PC-9 (cell line): ENCODE data around the gene ARID5A. TPM values are rescaled to one million over a fixed set of nuclear protein-coding genes. Genes with fewer than 3 reads are reported as not detected.
A peak's percentile ranks its signal among the peaks of the same experiment; 100 is the strongest.

Source experiments
- BruUV-seq: library from RNA; stranded (reverse); fragments of 400-500 nt; replicated peaks from 2 replicates; lab custom pipeline; 2021; lab: Mats Ljungman, UMichigan
- CTCF ChIA-PET: fragments of 300-600 bp; sonication (Branson Sonifier 250); formaldehyde crosslinking; loops from one replicate; lab custom pipeline; 2022; ENCODE audit warnings: antibody characterized with exemption; lab: Charles Lee
- POLR2A ChIA-PET: fragments of 300-600 bp; sonication (Branson Sonifier 250); formaldehyde crosslinking; loops from one replicate; lab custom pipeline; 2022; ENCODE audit warnings: antibody characterized with exemption; ENCODE audit not compliant: unreplicated experiment; lab: Charles Lee
- DNase-seq, 2 experiments: peaks; one replicate each; pipeline versions ENCODE4 v3.0.0 to v3.0.0-alpha.2; 2015 to 2022; ENCODE audit warnings: mixed read lengths in 1 of 2
- H2AFZ ChIP-seq: fragments of 200-600 bp; sonication (generic); 2 replicates; pipeline ENCODE4 v1.8.1; 2017; ENCODE audit warnings: antibody characterized with exemption
- H3F3A ChIP-seq: fragments of 200-600 bp; sonication (generic); 2 replicates; pipeline ENCODE4 v1.8.1; 2017; ENCODE audit warnings: antibody characterized with exemption, mild to moderate bottlenecking, low read depth; ENCODE audit not compliant: insufficient read depth
- H3K27ac ChIP-seq: fragments of 200-600 bp; sonication (generic); 2 replicates; pipeline ENCODE4 v1.6.1; 2016; ENCODE audit warnings: mixed run types
- H3K27me3 ChIP-seq: fragments of 200-600 bp; sonication (generic); 2 replicates; pipeline ENCODE4 v1.6.1; 2016; ENCODE audit warnings: low read depth, mixed run types; ENCODE audit not compliant: insufficient read depth
- H3K36me3 ChIP-seq: fragments of 200-600 bp; sonication (generic); 2 replicates; pipeline ENCODE4 v1.6.1; 2016; ENCODE audit warnings: low read depth, mixed run types
- H3K4me1 ChIP-seq: fragments of 200-600 bp; sonication (generic); replicated peaks from 2 replicates; pipeline ENCODE4 v1.6.1; 2016; ENCODE audit warnings: mixed run types; ENCODE audit not compliant: insufficient read depth
- H3K4me2 ChIP-seq: fragments of 200-600 bp; sonication (generic); 2 replicates; pipeline ENCODE4 v1.6.1; 2017; ENCODE audit warnings: mixed run types
- H3K4me3 ChIP-seq: fragments of 200-600 bp; sonication (generic); 2 replicates; pipeline ENCODE4 v1.6.1; 2016; ENCODE audit warnings: mixed run types
- H3K79me2 ChIP-seq: fragments of 200-600 bp; sonication (generic); 2 replicates; pipeline ENCODE4 v1.6.1; 2017; ENCODE audit warnings: low read depth, mixed run types
- H3K9me2 ChIP-seq: fragments of 200-600 bp; sonication (generic); 2 replicates; pipeline ENCODE4 v1.8.1; 2017; ENCODE audit warnings: mild to moderate bottlenecking; ENCODE audit not compliant: insufficient read depth
- H3K9me3 ChIP-seq: fragments of 200-600 bp; sonication (generic); 2 replicates; pipeline ENCODE4 v1.8.1; 2016; ENCODE audit warnings: low read depth; ENCODE audit not compliant: insufficient read depth
- H4K20me1 ChIP-seq: fragments of 200-600 bp; sonication (generic); 2 replicates; pipeline ENCODE4 v1.8.1; 2017; ENCODE audit not compliant: insufficient read depth
- EZH2 ChIP-seq: fragments of 200-600 bp; sonication (generic); IDR thresholded peaks from 2 replicates; pipeline ENCODE4 v1.8.0; 2017; ENCODE audit warnings: antibody characterized with exemption, low read depth
- intact Hi-C: fragments of 100-400 bp; cut with micrococcal nuclease; formaldehyde crosslinking; loops from one replicate; pipeline ENCODE4 v1.10.0; 2022; ENCODE audit not compliant: unreplicated experiment
- total RNA-seq: library from RNA; stranded (reverse); gene quantifications from 2 replicates; pipeline ENCODE4 v1.2.3, GENCODE V29; 2021
- TF ChIP-seq, protein P1 (sequence below): fragments of 200-600 bp; sonication (generic); conservative IDR thresholded peaks from 2 replicates; pipeline ENCODE4 v1.6.1; 2017; ENCODE audit warnings: mixed run types, antibody characterized with exemption, mild to moderate bottlenecking, moderate library complexity

The ARID5A gene
- total RNA-seq, 1 experiment from 2014 or later: 6.0 TPM

DNA sequence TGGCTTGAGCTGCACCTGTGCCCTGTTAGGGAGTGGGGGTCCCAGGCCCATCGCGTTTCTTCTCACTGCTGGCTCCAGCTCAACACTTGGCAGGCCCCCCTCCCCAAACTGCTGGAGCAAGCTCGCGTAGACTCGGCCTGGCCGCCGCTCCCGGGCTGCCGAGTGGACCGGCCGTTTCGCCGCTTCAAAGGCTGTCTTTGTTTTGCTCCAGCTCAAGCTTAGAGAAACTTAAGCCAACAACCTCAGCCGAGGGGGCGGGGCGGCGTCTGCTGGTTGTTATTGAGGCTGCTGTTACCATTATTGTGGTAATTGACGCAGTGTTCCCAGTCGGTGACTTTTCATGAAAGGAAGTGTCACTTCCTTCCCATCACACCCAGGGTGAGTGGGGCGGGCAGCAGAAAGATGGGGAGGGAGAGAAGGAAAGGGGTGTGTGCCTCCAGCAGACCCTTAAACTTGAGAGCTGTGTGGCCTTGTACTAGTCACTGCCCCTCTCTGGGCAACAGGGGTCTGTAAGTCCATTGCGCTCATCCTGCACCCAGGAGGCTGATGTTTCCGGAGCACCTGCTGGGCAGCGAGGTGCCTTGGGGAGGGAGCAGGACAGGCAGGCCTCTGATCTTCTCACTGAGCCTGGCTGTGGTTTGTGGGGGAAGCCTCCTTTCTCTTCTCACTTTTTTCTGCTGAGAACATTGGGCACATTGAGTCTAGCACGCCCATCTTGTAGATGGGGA, 2.1 kb downstream of the ARID5A start:
- Histone ChIP-seq H2AFZ (no peak overlapping the region), H3K36me3 (no peaks in the 10 kb centered on the region), H3K9me2 (no peaks in the 10 kb centered on the region), H3K27ac (no peak overlapping the region), H3F3A (peaks cover 25% of the 10 kb centered on the region; the same call in 1 of the 2 replicates), H4K20me1 (peaks cover 4% of the 10 kb centered on the region; the same call in 1 of the 2 replicates), H3K4me3 (no peak overlapping the region), H3K79me2 (no peaks in the 10 kb centered on the region; the same call in 1 of the 2 replicates), H3K27me3 (no peaks in the 10 kb centered on the region), H3K4me2 (no peak overlapping the region), H3K9me3 (no peaks in the 10 kb centered on the region), H3K4me1 (peaks cover 32% of the 10 kb centered on the region)
- POLR2A ChIA-PET: no interaction called here
- no peak for DNase-seq
- TF ChIP-seq, protein P1, sequence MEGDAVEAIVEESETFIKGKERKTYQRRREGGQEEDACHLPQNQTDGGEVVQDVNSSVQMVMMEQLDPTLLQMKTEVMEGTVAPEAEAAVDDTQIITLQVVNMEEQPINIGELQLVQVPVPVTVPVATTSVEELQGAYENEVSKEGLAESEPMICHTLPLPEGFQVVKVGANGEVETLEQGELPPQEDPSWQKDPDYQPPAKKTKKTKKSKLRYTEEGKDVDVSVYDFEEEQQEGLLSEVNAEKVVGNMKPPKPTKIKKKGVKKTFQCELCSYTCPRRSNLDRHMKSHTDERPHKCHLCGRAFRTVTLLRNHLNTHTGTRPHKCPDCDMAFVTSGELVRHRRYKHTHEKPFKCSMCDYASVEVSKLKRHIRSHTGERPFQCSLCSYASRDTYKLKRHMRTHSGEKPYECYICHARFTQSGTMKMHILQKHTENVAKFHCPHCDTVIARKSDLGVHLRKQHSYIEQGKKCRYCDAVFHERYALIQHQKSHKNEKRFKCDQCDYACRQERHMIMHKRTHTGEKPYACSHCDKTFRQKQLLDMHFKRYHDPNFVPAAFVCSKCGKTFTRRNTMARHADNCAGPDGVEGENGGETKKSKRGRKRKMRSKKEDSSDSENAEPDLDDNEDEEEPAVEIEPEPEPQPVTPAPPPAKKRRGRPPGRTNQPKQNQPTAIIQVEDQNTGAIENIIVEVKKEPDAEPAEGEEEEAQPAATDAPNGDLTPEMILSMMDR: no peak
- TF ChIP-seq EZH2: no peak
- intact Hi-C loops: no loop called here
- CTCF ChIA-PET: interaction anchor here (2.4 kb wide), 1 partner anchor 15 kb away, joined by 7 read pairs; no protein-coding TSS in a partner anchor
- BruUV-seq: no TSS peak

DNA sequence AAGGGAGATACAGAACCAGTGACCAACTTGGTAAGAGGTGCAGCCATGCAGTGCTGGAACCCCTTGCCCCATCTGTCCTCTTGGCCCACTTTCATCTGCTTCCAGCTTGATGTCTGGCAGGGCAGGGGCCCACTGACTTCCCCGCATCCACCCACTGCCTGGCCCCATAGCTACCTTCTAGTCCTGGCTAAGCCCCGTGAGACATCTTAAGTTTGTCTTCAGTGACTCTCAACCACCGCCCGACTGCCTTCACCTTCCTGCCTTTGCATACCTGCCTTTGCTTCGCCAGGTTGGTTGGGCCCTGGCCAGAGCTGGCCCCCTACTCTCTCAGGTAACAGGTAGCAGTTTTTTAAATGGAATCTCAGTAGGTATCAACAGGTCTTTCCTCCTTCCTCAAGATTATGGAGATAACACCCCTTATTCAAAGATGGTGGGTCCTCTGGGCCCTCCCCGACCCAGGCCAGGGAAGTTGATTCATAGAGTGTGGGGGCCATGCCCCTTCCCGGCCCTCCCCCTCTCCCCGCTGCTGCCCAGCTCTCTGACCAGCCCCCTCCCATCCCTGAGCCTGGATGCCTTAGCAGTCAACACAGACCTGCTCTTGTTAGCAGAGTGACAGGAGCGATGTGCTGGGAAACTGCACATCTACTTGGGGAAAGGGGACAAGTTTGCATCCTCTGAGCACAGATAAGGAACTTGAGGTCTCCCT, 2.8 kb downstream of the ARID5A start:
- Histone ChIP-seq H3F3A (peaks cover 18% of the 10 kb centered on the region; the same call in 1 of the 2 replicates), H4K20me1 (peaks cover 4% of the 10 kb centered on the region; the same call in 1 of the 2 replicates), H3K27me3 (no peaks in the 10 kb centered on the region), H3K4me3 (no peak overlapping the region), H3K27ac (no peak overlapping the region), H3K9me2 (no peaks in the 10 kb centered on the region), H3K36me3 (no peaks in the 10 kb centered on the region), H2AFZ (no peak overlapping the region), H3K79me2 (no peaks in the 10 kb centered on the region; the same call in 1 of the 2 replicates), H3K4me2 (peak overlapping the region; percentile 39), H3K4me1 (peaks cover 25% of the 10 kb centered on the region), H3K9me3 (no peaks in the 10 kb centered on the region)
- BruUV-seq: no TSS peak
- POLR2A ChIA-PET: interaction anchor here (0.6 kb wide), 1 partner anchor 78 kb away, joined by 5 read pairs; no protein-coding TSS in a partner anchor
- CTCF ChIA-PET: interaction anchor here (2.4 kb wide), 1 partner anchor 15 kb away, joined by 7 read pairs; no protein-coding TSS in a partner anchor
- TF ChIP-seq, protein P1: no peak
- TF ChIP-seq EZH2: no peak
- DNase-seq: no peak
- intact Hi-C loops: no loop called here

DNA sequence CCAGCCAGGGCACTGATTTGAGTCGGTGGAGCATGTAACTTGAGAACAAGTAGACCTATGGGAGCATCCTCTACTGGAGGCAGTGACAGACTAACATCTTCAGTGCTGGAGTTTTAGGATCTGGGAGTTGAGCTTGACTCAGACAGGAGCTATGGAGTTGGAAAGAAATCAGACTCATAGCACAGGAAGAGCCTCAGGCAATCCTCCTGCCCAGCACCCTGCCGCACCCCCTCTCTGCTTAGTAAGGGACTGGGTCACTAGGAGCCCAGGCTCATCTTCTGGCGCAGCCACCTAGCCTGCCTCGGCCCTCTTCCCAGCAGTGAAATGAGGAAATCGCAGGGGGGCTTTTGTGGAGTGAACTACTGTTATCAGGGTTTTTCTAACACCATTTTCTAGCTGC, 3.6 kb downstream of the ARID5A start:
- BruUV-seq: no TSS peak
- intact Hi-C loops: no loop called here
- Histone ChIP-seq H3K9me3 (no peaks in the 10 kb centered on the region), H3K9me2 (no peaks in the 10 kb centered on the region), H3K4me2 (peak overlapping the region; percentile 39), H3K4me3 (no peak overlapping the region), H3K27ac (no peak overlapping the region), H3K27me3 (no peaks in the 10 kb centered on the region), H3F3A (peaks cover 12% of the 10 kb centered on the region; the same call in 1 of the 2 replicates), H3K4me1 (peaks cover 18% of the 10 kb centered on the region), H2AFZ (no peak overlapping the region), H4K20me1 (peaks cover 4% of the 10 kb centered on the region; the same call in 1 of the 2 replicates), H3K36me3 (no peaks in the 10 kb centered on the region), H3K79me2 (no peaks in the 10 kb centered on the region; the same call in 1 of the 2 replicates)
- CTCF ChIA-PET: interaction anchor here (0.7 to 2.4 kb wide), 2 partner anchors 14 to 235 kb away, joined by 3 to 7 read pairs; no protein-coding TSS in a partner anchor
- TF ChIP-seq EZH2: no peak
- TF ChIP-seq, protein P1: no peak
- peak; percentile 58 to 83 for DNase-seq
- POLR2A ChIA-PET: interaction anchor here (0.6 to 0.7 kb wide), 2 partner anchors 10 to 77 kb away, joined by 3 to 5 read pairs; no protein-coding TSS in a partner anchor
